ENCODE measurements around the gene STX17.
"Not testable (repeated sequence)": the region's sequence is repeated elsewhere in the genome, so short reads cannot be mapped to it uniquely, and the experiment has no call there.

Gene STX17

DNA sequence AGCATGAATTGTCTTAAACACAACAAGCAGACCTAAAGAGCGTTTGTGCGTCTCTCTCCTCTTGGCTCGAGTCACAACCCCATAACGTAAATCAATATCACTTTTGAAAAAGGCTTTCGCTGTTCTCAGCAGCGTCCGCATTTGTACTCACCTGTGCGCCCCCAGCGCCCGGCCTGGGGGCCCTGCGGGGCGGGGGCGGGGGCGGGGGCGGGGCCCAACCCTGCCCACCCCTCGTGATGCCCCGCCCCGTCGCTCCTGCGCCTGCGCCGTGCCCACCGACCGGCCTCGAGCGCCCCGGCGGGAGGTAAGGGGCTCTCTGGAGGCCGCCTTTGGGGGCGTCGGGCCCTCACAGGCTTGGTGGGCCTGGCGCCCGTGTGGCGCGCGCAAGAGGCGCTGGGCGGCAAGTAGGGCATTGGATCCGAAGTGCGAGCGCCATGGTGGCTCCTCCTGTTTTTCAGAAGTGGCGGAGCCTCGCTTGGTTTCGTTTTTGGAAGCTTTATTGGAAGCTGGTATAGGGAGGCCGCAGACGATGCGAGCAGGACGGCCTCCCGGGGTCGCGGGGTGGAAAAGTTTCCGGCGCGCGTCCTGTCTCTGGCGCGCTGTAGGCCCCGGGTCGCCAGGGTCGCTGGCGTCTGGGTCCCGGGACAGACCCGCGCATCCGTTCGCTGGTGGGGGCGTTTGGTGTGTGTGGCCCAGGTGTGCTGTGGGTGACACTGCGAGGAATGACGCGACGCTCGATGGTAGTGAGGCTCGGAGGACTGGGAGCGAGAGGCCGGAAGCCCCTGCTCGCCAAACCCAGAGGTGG, at the start of gene STX17:
STX17 (plus strand) TSS at position 252 of the 805 bp plus-strand sequence. CDS start 8,586 bp downstream, outside the sequence.
- peak; percentile 78 for DNase-seq

GRCh38 chr9:99857576-99857975, 48.9 kb upstream of the STX17 start:
- DNase-seq, result not testable (repeated sequence)

GRCh38 chr9:99858087-99858486, 48.4 kb upstream of the STX17 start:
- no peak for DNase-seq

- DNase-seq, result no peak
Observed at GRCh38 chr9:99859243-99859980, 47.0 kb upstream of the STX17 start.

DNA sequence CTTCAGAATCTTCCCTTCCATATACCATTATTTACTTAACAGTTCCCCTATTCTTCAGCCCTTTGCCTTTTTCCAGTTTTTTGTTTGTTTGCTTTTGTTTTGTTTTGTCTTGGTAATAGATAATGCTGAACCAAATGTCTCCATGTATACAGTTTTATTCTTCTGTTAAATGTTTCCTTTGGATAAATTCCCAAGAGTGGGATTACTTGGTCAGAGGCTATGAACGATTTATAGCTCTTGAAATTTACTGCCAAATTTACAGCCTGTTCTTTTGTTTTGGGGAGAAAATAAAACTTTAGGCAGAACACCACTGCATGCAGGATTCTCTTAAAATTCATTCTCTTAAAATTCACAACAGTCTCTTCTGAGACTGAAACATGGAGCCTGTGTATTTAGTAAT, 46.2 kb upstream of the STX17 start:
- no peak for DNase-seq

- no peak for DNase-seq
Observed at GRCh38 chr9:99863955-99864354, 42.5 kb upstream of the STX17 start.

- DNase-seq, result no peak
Observed at GRCh38 chr9:99866398-99866797, 40.1 kb upstream of the STX17 start.

GRCh38 chr9:99867536-99867935, 38.9 kb upstream of the STX17 start:
- DNase-seq, result no peak

DNA sequence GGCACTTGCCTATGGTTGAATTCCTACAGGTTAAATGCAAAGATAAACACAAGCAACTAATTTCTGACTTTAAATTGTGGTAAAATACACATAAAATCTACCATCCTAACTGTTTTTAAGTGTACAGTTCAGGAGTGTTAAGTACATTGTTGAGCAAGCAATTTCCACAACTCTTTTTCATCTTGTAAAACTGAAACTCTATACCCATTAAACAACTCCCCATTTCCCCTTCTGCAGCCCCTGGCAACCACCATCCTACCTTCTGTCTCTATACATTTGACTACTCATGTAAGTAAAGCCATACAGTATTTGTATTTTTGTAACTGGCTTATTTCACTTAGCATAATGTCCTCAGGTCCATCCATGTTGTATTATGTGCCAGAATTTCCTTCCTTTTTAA, 38.5 kb upstream of the STX17 start:
- DNase-seq, result no peak

DNA sequence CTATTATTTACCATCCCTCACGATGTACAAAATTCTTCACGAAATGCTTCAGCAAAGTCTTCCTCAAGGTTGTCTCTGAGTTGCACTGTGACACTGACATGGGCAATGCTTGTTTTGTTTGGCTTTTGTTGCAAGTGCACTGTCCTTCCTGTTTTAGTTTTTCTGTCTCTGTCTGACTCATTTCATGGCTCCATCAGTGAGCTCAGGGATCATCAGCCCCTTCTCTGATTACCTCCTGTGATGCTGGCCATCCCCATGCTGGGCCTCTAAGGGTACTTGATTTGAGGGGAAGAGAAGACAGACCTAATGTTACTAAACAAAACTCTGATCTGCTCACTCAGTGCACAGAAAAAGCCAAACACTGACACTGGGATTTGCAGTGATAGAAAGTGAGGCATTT, 37.6 kb upstream of the STX17 start:
- DNase-seq, result no peak

DNA sequence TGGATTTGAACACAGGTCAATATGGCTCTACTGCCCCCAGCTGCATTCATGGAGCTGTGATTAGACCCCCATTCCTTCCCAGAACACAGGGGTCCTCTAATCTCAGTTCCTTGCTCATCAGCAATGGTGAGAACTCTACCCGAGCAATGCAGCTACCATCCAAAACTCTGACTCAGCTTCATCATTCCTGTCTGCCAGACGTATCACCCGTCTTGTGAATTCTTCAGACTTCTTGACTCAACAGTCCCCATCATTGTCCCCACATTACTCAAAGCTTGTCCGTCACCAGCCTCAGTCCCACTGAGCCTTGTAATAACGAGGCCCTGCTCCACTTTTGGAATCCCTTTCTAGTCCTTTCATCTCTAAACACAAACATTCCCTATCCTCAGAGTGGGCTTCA, 36.3 kb upstream of the STX17 start:
- no peak for DNase-seq

DNA sequence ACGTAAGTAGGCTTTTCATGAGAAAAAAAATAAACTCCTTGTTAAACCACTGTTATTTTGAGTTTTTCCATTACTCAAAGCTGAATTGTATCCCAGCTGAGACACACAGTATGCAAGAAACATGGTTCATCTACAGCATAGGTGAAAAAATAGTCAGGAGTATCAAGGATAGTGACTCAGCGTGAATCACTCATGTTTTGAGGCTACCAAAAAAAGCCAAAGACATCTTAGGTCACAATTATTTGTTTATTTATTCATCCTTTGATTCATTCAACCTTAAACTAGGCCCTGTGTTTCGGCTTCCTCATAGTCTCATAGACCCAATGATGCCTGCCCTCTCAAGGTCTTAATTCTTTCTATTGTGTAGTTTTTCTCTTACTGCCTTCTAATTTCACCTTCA, 32.9 kb upstream of the STX17 start:
- no peak for DNase-seq

GRCh38 chr9:99873943-99874584, 32.4 kb upstream of the STX17 start:
- DNase-seq, result no peak

DNA sequence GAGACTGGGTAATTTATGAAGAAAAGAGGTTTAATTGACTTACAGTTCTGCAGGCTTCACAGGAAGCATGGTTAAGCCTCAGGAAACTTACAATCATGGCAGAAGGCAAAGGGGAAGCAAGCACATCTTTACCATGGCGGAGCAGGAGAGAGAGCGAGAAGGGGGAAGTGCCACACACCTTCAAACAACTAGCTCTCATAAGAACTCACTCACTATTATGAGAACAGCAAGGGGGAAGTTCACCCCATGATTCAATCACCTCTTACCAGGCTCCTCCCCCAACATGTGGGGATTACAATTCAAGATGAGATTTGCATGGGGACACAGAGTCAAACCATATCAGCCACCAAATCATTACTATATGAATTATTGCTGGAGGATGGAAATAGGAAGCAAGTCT, 30.3 kb upstream of the STX17 start:
- no peak for DNase-seq

DNA sequence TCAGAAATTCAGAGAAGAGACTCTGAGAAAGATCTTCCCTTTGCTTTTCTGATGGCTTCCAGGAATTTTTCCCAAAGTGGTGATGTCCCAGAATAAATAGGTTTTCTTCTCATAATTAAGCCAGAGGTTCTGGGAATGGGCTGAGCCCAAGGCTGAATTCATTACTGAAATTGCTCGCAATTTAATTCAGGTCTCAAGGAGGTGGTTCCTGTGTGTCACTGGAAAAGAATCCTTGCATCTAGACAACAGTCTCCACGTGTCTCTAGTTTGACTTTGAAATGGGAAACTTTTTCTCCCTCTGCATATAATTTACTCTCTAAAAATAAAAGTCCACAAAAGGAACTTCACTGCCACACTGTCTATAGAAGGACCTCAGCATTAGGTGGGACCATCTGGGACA, 27.8 kb upstream of the STX17 start:
- no peak for DNase-seq

GRCh38 chr9:99881769-99882168, 24.7 kb upstream of the STX17 start:
- DNase-seq, result no peak

GRCh38 chr9:99885747-99886146, 20.7 kb upstream of the STX17 start:
- DNase-seq, result no peak

DNA sequence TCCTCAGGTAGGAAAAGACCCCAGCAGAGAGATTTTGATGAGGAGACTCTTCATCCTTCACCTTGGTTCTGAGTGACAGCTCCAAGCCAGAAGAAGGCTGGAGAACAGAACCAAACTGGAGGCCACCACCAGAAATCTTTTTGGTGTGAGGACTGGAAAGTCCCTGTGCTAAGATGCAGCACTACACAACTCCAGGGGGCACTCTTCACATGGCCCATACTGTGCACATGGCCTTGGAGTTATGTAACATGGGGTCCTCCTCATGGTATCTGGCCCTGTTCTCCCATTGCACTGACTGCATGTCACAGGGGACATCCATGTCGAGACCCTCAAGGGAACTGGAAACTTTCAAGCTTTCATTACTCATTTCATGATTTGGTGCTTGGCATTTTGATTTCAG, 17.3 kb upstream of the STX17 start:
- no peak for DNase-seq

- no peak for DNase-seq
Observed at GRCh38 chr9:99894826-99895225, 11.6 kb upstream of the STX17 start.

DNA sequence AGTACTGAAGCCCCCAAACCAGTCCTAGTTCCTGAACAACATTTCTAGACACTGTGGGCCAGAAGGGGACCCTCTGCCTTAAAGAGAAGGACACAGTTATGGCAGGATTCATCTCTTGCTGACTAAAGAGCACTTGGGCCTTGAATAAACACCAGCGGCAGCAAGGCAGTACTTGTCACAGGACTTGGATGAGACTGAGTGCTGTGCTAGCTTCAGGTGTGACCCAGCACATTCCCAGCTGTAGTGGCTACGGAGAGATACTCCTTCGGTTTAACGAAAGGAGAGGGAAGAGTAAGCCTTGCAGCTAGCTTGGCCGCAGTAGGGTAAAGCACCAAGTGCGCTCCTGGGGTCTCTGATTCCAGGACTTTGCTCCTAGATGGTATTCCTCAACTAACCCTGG, 10.9 kb upstream of the STX17 start:
- DNase-seq, result no peak

GRCh38 chr9:99896119-99896518, 10.3 kb upstream of the STX17 start:
- no peak for DNase-seq

DNA sequence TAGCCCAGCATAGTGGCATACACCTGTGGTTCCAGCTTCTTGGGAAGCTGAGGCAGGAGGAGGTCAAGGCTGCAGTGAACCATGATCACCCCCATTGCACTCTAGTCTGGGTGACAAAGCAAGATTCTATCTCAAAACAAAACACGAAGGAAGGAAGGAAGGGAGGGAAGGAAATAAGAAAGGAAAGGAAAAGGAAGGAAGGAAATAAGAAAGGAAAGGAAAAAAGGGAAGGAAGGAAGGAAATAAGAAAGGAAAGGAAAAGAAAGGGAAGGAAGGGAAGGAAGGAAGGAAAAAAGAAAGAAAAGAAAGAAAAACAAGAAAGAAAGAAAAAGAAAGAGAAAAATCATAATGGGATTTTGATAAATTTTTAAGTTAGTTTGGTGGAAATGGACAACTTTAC, 3.1 kb upstream of the STX17 start:
- DNase-seq, result no peak

- no peak for DNase-seq
Observed at GRCh38 chr9:99905833-99906402, 536 bp upstream of the STX17 start.

GRCh38 chr9:99907208-99907532, 716 bp downstream of the STX17 start:
- DNase-seq, result no peak

All from stimulated activated naive CD4-positive, alpha-beta T cell treated with Interleukin-2 at 50 U/mL for 16 hours (primary cell).